IPS-20b (cell line): ENCODE measurements around the gene ADAM12.

Experiments used
- H3K27ac ChIP-seq: one replicate; pipeline ENCODE4 v1.5.1; 2013; ENCODE audit warnings: low read length
- H3K27me3 ChIP-seq: 2 replicates; pipeline ENCODE4 v1.6.1; 2013; ENCODE audit warnings: mild to moderate bottlenecking, low read length, inconsistent platforms; ENCODE audit not compliant: insufficient read depth
- H3K36me3 ChIP-seq: 2 replicates; pipeline ENCODE4 v1.6.1; 2013; ENCODE audit warnings: low read depth, mild to moderate bottlenecking, inconsistent platforms, low read length, moderate library complexity; ENCODE audit not compliant: insufficient read depth
- H3K4me1 ChIP-seq: 2 replicates; pipeline ENCODE4 v1.6.1; 2013; ENCODE audit warnings: mild to moderate bottlenecking, control low read depth, inconsistent platforms, low read length, moderate library complexity; ENCODE audit not compliant: insufficient read depth
- H3K4me3 ChIP-seq: 2 replicates; pipeline ENCODE4 v1.5.1; 2013; ENCODE audit warnings: mild to moderate bottlenecking, low read length, inconsistent platforms
- H3K9ac ChIP-seq: 2 replicates; pipeline ENCODE4 v1.6.1; 2013; ENCODE audit warnings: low read depth, mild to moderate bottlenecking, inconsistent platforms, low read length, moderate library complexity
- H3K9me3 ChIP-seq: 2 replicates; pipeline ENCODE4 v1.6.1; 2013; ENCODE audit warnings: mild to moderate bottlenecking, low read depth, low read length, inconsistent platforms; ENCODE audit not compliant: insufficient read depth

The ADAM12 gene

DNA sequence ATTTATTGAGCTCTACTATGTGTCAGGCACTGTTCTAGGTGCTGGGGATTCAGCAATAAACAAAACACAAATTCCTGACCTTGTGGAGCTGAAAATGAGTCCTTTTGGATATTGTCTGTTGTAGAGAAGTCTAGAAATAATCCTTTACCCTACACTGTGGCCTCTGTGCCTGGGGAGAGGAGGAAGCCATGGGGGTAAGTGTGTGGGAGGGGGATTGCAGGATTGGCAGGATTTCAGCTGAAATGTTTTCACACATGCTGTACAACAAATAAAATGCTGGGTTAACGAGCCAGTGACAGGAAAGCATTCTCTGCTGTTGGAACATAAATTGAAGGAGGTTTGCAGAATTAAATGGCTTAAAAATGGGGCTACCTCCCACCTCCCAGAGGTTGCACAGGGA is 302.5 kb downstream of the ADAM12 start:
- H3K36me3 ChIP-seq = no peaks in the 10 kb centered on the region
- no peaks in the 10 kb centered on the region for H3K27me3 ChIP-seq
- no peak overlapping the region for H3K4me3 ChIP-seq
- H3K9ac ChIP-seq = no peak overlapping the region
- H3K27ac ChIP-seq = no peak overlapping the region
- no peaks in the 10 kb centered on the region for H3K9me3 ChIP-seq
- no peaks in the 10 kb centered on the region for H3K4me1 ChIP-seq

DNA sequence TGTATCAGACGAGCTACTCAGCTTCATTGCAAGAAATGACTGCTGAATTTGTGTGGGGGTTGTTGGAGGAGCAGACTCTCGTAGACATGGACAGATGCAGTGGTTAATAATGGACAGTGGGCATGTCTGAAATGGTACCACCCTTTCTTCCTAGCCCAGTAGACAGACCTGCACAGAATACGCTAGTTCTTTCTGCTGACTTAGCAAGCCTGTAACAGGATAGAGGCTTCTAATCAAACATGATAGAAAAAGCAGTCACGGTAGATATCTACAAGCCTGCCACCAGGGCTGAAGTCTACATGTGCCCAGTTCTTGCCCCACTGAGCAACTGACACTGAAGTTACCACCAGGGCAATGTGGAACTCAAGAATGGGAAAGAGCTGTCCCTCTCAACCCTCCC is 303.9 kb downstream of the ADAM12 start:
- no peak overlapping the region for H3K27ac ChIP-seq
- no peaks in the 10 kb centered on the region for H3K9me3 ChIP-seq
- H3K9ac ChIP-seq = no peak overlapping the region
- H3K4me1 ChIP-seq = no peaks in the 10 kb centered on the region
- H3K27me3 ChIP-seq = no peaks in the 10 kb centered on the region
- H3K4me3 ChIP-seq = no peak overlapping the region
- H3K36me3 ChIP-seq = no peaks in the 10 kb centered on the region

DNA sequence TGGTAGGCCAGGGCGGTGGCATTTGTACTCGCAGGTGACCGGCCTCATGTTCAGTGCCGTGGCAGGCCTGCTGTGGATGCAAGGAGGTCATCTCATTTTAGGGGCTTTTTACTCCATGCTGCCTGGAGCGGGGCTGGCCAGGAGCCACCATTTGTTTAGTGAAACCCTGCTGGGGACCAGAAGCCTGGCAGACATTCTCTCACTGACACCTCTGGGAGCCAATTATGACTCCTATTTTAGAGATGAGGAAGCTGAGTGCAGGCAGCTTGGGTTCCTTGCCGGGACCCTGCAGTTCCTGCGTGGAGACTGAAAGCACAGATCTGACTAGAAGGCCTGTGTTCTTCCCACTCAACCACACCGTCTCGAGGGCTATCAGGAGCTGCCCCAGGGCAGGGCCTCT is 305.3 kb downstream of the ADAM12 start:
- no peak overlapping the region for H3K9ac ChIP-seq
- H3K4me3 ChIP-seq = no peak overlapping the region
- H3K27me3 ChIP-seq = no peaks in the 10 kb centered on the region
- H3K9me3 ChIP-seq = no peaks in the 10 kb centered on the region
- no peak overlapping the region for H3K27ac ChIP-seq
- no peaks in the 10 kb centered on the region for H3K36me3 ChIP-seq
- no peaks in the 10 kb centered on the region for H3K4me1 ChIP-seq

DNA sequence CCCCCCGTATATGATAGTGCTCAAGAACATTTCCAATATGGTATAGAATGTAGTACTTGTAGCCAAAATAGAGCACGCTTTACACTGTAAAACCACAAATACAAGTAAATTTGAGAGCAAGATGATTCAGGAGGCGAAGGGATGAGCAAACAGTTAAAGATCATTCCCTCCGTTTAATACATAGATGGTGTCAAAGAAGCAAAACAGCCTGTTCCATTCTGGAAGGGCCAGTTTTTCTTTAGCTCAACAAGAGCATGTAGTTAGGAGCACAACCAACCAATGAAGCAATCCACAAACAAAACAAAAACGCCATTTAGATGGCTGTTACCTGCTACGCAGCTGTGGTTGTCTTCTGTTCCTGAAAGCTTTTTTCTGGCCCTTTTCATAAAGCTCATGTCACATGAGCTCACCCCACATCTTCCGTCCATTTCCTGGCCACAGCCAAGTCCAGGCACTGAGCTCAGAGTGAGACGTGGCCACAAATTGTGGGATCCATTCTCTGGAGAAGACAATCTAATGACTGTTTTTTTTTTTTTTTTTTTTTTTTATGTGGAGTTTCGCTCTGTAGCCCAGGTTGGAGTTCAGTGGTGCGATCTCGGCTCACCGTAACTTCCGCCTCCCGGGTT is 306.3 kb downstream of the ADAM12 start:
- H3K36me3 ChIP-seq = no peaks in the 10 kb centered on the region
- no peaks in the 10 kb centered on the region for H3K9me3 ChIP-seq
- H3K9ac ChIP-seq = no peak overlapping the region
- no peak overlapping the region for H3K27ac ChIP-seq
- H3K27me3 ChIP-seq = no peaks in the 10 kb centered on the region
- no peak overlapping the region for H3K4me3 ChIP-seq
- no peaks in the 10 kb centered on the region for H3K4me1 ChIP-seq

DNA sequence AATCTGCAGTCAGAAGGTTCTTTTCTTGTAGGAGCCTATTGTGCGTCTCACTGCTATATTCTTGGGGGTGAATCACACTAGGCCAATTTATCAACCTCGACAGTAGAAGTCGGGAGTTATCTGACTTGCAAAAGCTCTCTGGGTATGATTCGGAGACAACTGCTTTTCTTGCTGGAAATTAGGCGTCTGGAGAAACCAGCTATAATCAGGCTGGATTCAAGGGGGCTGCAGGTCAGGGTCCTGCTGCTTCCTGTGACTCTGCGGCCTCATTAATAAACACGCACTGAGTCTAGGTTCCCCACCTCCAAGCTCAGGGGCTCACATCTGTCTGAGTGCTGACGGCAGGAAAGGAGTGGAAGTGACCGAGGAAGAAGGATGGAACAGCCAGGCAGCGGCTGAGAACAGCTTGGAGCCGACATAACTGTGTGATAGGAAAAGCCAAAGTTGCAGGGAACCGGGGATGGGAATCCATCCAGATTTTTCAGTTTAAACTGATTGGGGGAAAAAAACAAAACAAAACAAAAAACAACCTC is 307.3 kb downstream of the ADAM12 start:
- no peak overlapping the region for H3K27ac ChIP-seq
- no peak overlapping the region for H3K9ac ChIP-seq
- no peak overlapping the region for H3K4me3 ChIP-seq
- H3K9me3 ChIP-seq = no peaks in the 10 kb centered on the region
- no peaks in the 10 kb centered on the region for H3K36me3 ChIP-seq
- no peaks in the 10 kb centered on the region for H3K4me1 ChIP-seq
- no peaks in the 10 kb centered on the region for H3K27me3 ChIP-seq

DNA sequence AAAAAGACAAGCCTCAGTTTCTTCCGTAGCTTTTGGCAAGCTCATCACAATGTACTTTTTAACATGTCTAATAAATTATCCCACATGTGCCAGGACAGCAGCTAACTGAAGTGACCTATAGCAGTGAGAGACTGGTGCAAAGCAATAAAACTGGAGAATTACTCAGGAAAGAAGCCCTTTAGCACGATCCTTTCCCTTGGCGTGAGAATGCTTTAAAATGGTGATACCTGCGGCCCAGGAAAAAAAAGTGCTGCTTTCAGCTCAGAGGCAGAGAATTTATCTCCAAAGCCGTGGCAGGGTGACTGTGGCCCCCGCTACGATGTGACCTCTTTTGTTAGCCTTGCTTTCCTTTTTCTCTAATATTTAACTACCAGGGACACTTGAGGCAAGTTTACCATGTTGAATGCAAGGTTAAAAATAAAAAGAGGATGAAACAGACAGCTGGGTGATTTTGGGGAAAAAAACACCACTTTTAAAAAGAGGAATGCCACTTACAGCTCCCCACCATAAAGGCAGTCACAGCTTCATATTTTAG is 307.9 kb downstream of the ADAM12 start:
- no peak overlapping the region for H3K4me3 ChIP-seq
- no peaks in the 10 kb centered on the region for H3K36me3 ChIP-seq
- H3K27ac ChIP-seq = no peak overlapping the region
- H3K4me1 ChIP-seq = no peaks in the 10 kb centered on the region
- H3K9ac ChIP-seq = no peak overlapping the region
- no peaks in the 10 kb centered on the region for H3K9me3 ChIP-seq
- H3K27me3 ChIP-seq = no peaks in the 10 kb centered on the region

DNA sequence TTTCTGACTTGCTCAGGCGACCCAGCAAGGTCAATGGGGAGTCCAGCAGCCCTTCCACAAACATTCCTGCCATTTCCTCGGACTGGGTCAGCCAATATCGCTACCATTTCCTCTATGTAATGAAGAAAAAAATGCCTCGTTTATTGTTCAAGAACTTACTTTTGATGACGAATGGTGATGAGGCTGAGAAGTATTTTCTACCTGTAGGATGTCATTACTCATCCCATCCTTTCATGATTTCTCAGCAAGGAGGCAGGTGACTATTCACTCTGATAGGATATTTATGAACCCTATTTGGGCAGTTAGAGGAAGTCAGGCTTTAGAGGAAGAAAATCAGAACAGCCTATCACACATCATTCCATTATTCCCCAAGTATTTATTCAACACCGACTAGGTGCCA is 313.3 kb downstream of the ADAM12 start:
- no peaks in the 10 kb centered on the region for H3K36me3 ChIP-seq
- H3K4me1 ChIP-seq = no peaks in the 10 kb centered on the region
- H3K9ac ChIP-seq = no peak overlapping the region
- no peaks in the 10 kb centered on the region for H3K9me3 ChIP-seq
- H3K4me3 ChIP-seq = no peak overlapping the region
- H3K27ac ChIP-seq = no peak overlapping the region
- H3K27me3 ChIP-seq = no peaks in the 10 kb centered on the region

DNA sequence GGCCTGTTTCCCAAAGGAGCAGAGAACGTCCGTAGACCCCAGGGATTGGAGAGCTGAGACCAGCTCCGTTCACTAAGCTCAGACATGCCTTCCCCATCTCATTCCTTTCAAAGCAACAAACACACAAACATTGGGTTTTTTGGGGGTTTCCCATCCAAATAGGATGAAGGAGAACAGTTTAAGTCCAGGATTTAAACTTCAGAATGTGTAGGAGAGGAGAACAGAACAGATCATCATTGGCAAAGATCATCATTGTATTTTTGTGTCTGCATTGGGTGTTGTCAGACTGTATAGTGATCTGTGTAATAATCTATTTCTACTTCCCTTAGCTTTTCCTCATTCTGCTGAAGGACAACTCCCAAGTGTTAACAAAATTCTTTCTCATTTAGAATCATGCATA is 314.0 kb downstream of the ADAM12 start:
- Histone ChIP-seq H3K27me3 (no peaks in the 10 kb centered on the region), H3K9ac (no peak overlapping the region), H3K9me3 (no peaks in the 10 kb centered on the region), H3K36me3 (no peaks in the 10 kb centered on the region), H3K27ac (no peak overlapping the region), H3K4me3 (no peak overlapping the region), H3K4me1 (no peaks in the 10 kb centered on the region)

DNA sequence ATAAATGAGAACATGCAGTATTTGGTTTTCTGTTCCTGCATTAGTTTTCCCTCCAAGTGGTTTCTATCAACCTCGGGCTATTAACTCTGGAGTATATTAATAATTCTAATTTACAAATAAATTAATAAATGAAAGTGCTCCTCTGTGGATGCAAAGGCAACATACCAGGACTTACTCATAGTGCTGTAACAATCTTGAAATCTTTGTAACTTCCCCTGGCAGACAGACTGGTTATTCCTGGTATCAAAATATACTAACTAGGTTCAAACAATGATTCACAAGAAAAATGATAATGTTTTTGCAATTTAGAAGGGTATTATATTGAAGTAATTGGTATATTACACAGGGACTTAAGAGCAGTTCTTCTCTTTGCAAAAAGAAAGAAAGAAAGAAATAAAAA is 314.7 kb downstream of the ADAM12 start:
- Histone ChIP-seq H3K27ac (no peak overlapping the region), H3K27me3 (no peaks in the 10 kb centered on the region), H3K4me1 (no peaks in the 10 kb centered on the region), H3K9me3 (no peaks in the 10 kb centered on the region), H3K4me3 (no peak overlapping the region), H3K9ac (no peak overlapping the region), H3K36me3 (no peaks in the 10 kb centered on the region)

DNA sequence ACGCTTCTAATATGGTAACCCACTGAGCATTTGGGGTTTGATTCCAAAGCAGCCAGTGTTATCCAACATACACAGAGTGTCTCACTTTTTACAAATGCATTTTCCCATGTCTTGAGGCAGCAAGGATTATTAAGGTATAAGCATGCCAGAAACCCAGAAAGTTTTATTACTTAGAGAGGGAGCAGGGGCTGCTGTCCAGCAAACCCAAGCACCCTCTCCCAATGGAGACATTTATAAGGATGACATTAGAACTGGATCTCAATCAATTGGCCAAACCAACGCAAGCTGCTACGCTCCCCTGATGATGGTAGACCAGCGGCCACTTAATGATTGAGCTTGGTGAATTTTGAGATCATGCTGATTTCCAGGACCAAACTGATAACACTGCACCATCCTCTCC is 315.7 kb downstream of the ADAM12 start:
- Histone ChIP-seq H3K27me3 (no peaks in the 10 kb centered on the region), H3K36me3 (no peaks in the 10 kb centered on the region), H3K9ac (no peak overlapping the region), H3K27ac (no peak overlapping the region), H3K4me3 (no peak overlapping the region), H3K9me3 (no peaks in the 10 kb centered on the region), H3K4me1 (no peaks in the 10 kb centered on the region)

DNA sequence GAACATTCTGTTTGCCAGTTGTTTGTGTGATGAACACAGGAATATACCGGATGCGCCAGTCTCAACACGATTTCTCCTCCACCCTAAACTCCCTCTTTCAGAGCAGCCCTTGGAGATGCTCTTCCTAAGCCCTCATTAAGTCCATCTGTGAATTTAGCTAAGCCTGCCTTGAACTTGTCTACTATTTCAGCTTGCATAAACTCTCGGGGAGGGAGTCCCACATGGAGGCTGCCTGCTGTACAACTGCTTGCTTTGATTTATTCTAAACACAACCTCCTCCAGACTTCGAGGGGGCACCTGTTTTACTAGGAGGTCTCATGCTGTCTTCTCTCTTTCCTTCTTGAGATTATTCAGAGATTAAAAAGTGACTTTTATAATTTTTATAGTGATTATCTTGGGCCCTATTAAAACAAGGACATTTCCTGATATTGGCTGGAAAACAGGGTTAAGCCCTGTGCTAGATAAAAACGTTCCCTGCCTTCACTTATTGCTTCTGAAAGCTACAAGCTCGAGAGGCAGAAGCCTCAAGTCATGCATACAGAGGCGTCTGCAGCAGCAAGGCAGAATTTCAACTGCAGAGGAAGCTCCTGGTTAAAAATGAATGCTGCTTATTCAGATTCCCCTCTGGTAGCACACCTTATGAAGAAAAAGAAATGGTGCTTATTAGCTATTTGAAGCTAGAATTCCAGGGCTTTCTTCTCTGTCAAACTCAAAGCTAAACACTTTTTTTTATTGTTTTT is 317.6 kb downstream of the ADAM12 start:
- H3K27me3 ChIP-seq = no peaks in the 10 kb centered on the region

DNA sequence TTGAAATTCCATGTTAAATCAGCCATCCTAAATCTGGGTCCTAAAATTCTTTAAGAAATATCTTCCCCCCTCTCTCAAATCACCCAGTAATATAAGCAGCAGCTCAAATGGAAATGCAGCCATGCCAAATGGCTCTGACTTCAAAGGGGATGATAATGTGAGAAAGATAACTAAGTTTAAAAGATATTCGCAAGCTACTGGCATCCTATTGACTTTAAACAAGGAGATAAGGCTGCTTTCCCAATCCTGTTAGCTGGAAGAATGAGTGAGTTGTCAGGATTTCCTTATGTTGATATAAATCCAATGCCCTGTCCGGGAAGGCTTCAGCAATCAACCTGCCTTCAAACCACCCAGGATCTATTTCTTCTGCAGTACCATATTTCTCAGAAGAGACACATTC is 320.0 kb downstream of the ADAM12 start:
- Histone ChIP-seq H3K36me3 (no peaks in the 10 kb centered on the region), H3K27me3 (no peaks in the 10 kb centered on the region), H3K9me3 (no peaks in the 10 kb centered on the region), H3K27ac (no peak overlapping the region), H3K9ac (no peak overlapping the region), H3K4me3 (no peak overlapping the region), H3K4me1 (no peaks in the 10 kb centered on the region)

More for the DNA sequence above, 317.6 kb downstream of the ADAM12 start:
- Histone ChIP-seq H3K36me3 (no peaks in the 10 kb centered on the region), H3K9ac (no peak overlapping the region), H3K4me1 (no peaks in the 10 kb centered on the region), H3K27ac (no peak overlapping the region), H3K4me3 (no peak overlapping the region), H3K9me3 (no peaks in the 10 kb centered on the region)
